GM19193 (cell line): Measurements from ENCODE around the gene CRMP1.

Source experiments
- POLR2A ChIP-seq: IDR thresholded peaks from 4 replicates; pipeline ENCODE4 v1.6.1; 2011; ENCODE audit not compliant: insufficient read depth, insufficient read length; ENCODE audit errors: extremely low read depth

CRMP1 gene

GRCh38 chr4:5893004-5893580 is at the start of gene CRMP1:
Gene CRMP1, minus strand, starts transcription at chr4:5893086. Its CDS starts 117 bp downstream, at chr4:5892969.
- no peak for TF ChIP-seq POLR2A

- TF ChIP-seq POLR2A: no peak
Observed at GRCh38 chr4:5941601-5942000, 48.7 kb upstream of the CRMP1 start.

GRCh38 chr4:5940470-5941203 is 47.8 kb upstream of the CRMP1 start:
- no peak for TF ChIP-seq POLR2A

- TF ChIP-seq POLR2A: no peak
Observed at GRCh38 chr4:5933996-5934831, 41.3 kb upstream of the CRMP1 start.

- no peak for TF ChIP-seq POLR2A
Observed at GRCh38 chr4:5933116-5933515, 40.2 kb upstream of the CRMP1 start.

- no peak for TF ChIP-seq POLR2A
Observed at GRCh38 chr4:5932035-5932568, 39.2 kb upstream of the CRMP1 start.

GRCh38 chr4:5931526-5931925 is 38.6 kb upstream of the CRMP1 start:
- no peak for TF ChIP-seq POLR2A

GRCh38 chr4:5930876-5931275 is 38.0 kb upstream of the CRMP1 start:
- no peak for TF ChIP-seq POLR2A

GRCh38 chr4:5930456-5930855 is 37.6 kb upstream of the CRMP1 start:
- TF ChIP-seq POLR2A: no peak

GRCh38 chr4:5928844-5929420 is 36.0 kb upstream of the CRMP1 start:
- TF ChIP-seq POLR2A: no peak

GRCh38 chr4:5928274-5928673 is 35.4 kb upstream of the CRMP1 start:
- TF ChIP-seq POLR2A: no peak

- TF ChIP-seq POLR2A: no peak
Observed at GRCh38 chr4:5927747-5928146, 34.9 kb upstream of the CRMP1 start.

GRCh38 chr4:5927116-5927515 is 34.2 kb upstream of the CRMP1 start:
- TF ChIP-seq POLR2A: no peak

- no peak for TF ChIP-seq POLR2A
Observed at GRCh38 chr4:5926598-5926997, 33.7 kb upstream of the CRMP1 start.
